K562 (cell line): ENCODE data around the gene SRC. TPM values are rescaled to one million over a fixed set of nuclear protein-coding genes. Genes with fewer than 3 reads are reported as not detected.

Source experiments
- ATAC-seq: fragments of 200-7000 bp; cut with Tn5 transposase; 3 replicates; pipeline ENCODE4 v1.9.1; 2020; ENCODE audit warnings: moderate library complexity
- BruUV-seq: library from RNA; stranded (reverse); fragments of 400-500 nt; replicated peaks from 2 replicates; lab custom pipeline; 2021; lab: Mats Ljungman, UMichigan
- CTCF ChIA-PET: fragments of 300-600 bp; formaldehyde crosslinking; extraction: SDS; loops from one replicate; lab custom pipeline; 2021; ENCODE audit warnings: low intra/inter-chr PET ratio; lab: Yijun Ruan, JAX
- POLR2A ChIA-PET: fragments of 300-600, 350-650 bp; sonication (Branson Sonifier 250); formaldehyde crosslinking; extraction: SDS; loops from one replicate; lab custom pipeline; 2021; ENCODE audit warnings: antibody characterized with exemption, inconsistent platforms; lab: Yijun Ruan, JAX
- DNase-seq, 4 experiments: peaks; one replicate each; pipeline versions ENCODE4 v3.0.0 to v3.0.0-alpha.2; 2011 to 2018; ENCODE audit warnings: low spot score in 3 of 4, mixed read lengths in 3 of 4; ENCODE audit errors: extremely low read depth in 1 of 4
- FAIRE-seq: peaks from 2 replicates; lab custom pipeline; 2011; peaks lifted over from hg19 to GRCh38; lab: Jason Lieb, UNC
- H2AFZ ChIP-seq: 2 replicates; pipeline ENCODE4 v1.6.0; 2011; ENCODE audit warnings: low read depth, low read length, control low read depth, inconsistent platforms
- H3K27ac ChIP-seq: fragments of 200-600 bp; 3 replicates; pipeline ENCODE4 v1.8.0; 2011; ENCODE audit warnings: low read depth, mild to moderate bottlenecking, control low read depth, inconsistent platforms, low read length, moderate library complexity, mixed read lengths; ENCODE audit errors: extremely low read depth
- H3K27me3 ChIP-seq, 2 experiments: fragments of 300-600 bp in 1 of 2; 2 replicates in 1 of 2; 3 replicates in 1 of 2; pipeline versions ENCODE4 v1.6.0 to v1.8.0; 2011; ENCODE audit warnings: inconsistent platforms in 2 of 2, low read length in 2 of 2, mild to moderate bottlenecking in 1 of 2, mixed read lengths in 1 of 2, moderate library complexity in 1 of 2; ENCODE audit not compliant: control insufficient read depth in 2 of 2, insufficient read depth in 2 of 2
- H3K36me3 ChIP-seq: fragments of 300-600 bp; 3 replicates; pipeline ENCODE4 v1.8.0; 2011; ENCODE audit warnings: mild to moderate bottlenecking, low read length, inconsistent platforms; ENCODE audit not compliant: control insufficient read depth, insufficient read depth
- H3K4me1 ChIP-seq, 2 experiments: fragments of 200-600 bp in 1 of 2; replicated peaks in 1 of 2; 2 replicates in 1 of 2; 3 replicates in 1 of 2; pipeline versions ENCODE4 v1.5.1 to v1.8.0; 2011; ENCODE audit warnings: inconsistent platforms in 2 of 2, low read length in 2 of 2, mild to moderate bottlenecking in 1 of 2, mixed read lengths in 1 of 2, moderate library complexity in 1 of 2; ENCODE audit not compliant: control insufficient read depth in 2 of 2, insufficient read depth in 2 of 2
- H3K4me2 ChIP-seq: 2 replicates; pipeline ENCODE4 v1.6.1; 2011; ENCODE audit warnings: low read length, control low read depth, inconsistent platforms, mixed read lengths; ENCODE audit not compliant: insufficient read depth
- H3K4me3 ChIP-seq: fragments of 200-600 bp; sonication (generic), shearing (Covaris generic); 2 replicates; pipeline ENCODE4 v1.5.1; 2016; ENCODE audit warnings: control low read depth, inconsistent platforms
- H3K79me2 ChIP-seq: fragments of 200-600 bp; 3 replicates; pipeline ENCODE4 v1.8.0; 2011; ENCODE audit warnings: low read length, inconsistent platforms; ENCODE audit not compliant: control insufficient read depth, insufficient read depth
- H3K9ac ChIP-seq, 2 experiments: 2 replicates each; pipeline versions ENCODE4 v1.6.0 to v1.6.1; 2011; ENCODE audit warnings: low read depth in 2 of 2, low read length in 2 of 2, control low read depth in 1 of 2, inconsistent platforms in 1 of 2, mild to moderate bottlenecking in 1 of 2, mixed read lengths in 1 of 2; ENCODE audit not compliant: insufficient read depth in 1 of 2
- H3K9me1 ChIP-seq: one replicate; pipeline ENCODE4 v1.6.0; 2011; ENCODE audit warnings: inconsistent platforms, mild to moderate bottlenecking, low read length, moderate library complexity; ENCODE audit not compliant: control insufficient read depth, insufficient read depth
- H3K9me3 ChIP-seq: replicated peaks from 2 replicates; pipeline ENCODE4 v1.5.1; 2011; ENCODE audit warnings: low read depth, low read length, inconsistent platforms; ENCODE audit not compliant: control insufficient read depth, insufficient read depth
- H4K20me1 ChIP-seq: replicated peaks from 2 replicates; pipeline ENCODE4 v1.6.1; 2011; ENCODE audit warnings: low read length, inconsistent platforms, mixed read lengths; ENCODE audit not compliant: control insufficient read depth, insufficient read depth
- ATF7 ChIP-seq: fragments of 450-650 bp; IDR thresholded peaks from 2 replicates; pipeline ENCODE4 v1.7.1; 2014; ENCODE audit warnings: mild to moderate bottlenecking, moderate library complexity
- BCOR ChIP-seq: fragments of 450-650 bp; IDR thresholded peaks from 2 replicates; pipeline ENCODE4 v1.6.1; 2016
- DPF2 ChIP-seq: fragments of 450-650 bp; IDR thresholded peaks from 2 replicates; pipeline ENCODE4 v1.6.1; 2016
- NFE2L1 ChIP-seq: fragments of 450-650 bp; IDR thresholded peaks from 2 replicates; pipeline ENCODE4 v1.6.1; 2016; ENCODE audit warnings: missing genetic modification characterization, low read depth, mild to moderate bottlenecking, missing compliant biosample characterization, moderate library complexity, borderline replicate concordance
- RBM25 ChIP-seq: fragments of 200-400 bp; formaldehyde crosslinking; IDR thresholded peaks from 2 replicates; pipeline ENCODE4 v1.6.1; 2018; ENCODE audit warnings: low read length, low read depth, moderate library complexity; ENCODE audit not compliant: severe bottlenecking
- YY1 ChIP-seq, 3 experiments: IDR thresholded peaks; 2 replicates each; pipeline ENCODE4 v1.6.1; 2011; ENCODE audit warnings: low read length in 2 of 3, mild to moderate bottlenecking in 2 of 3, moderate library complexity in 2 of 3, borderline replicate concordance in 1 of 3, control low read depth in 1 of 3, low read depth in 1 of 3; ENCODE audit not compliant: insufficient read depth in 3 of 3, insufficient replicate concordance in 2 of 3, control insufficient read depth in 1 of 3, insufficient read length in 1 of 3; ENCODE audit errors: extremely low read depth in 1 of 3
- ZNF639 ChIP-seq, 2 experiments: fragments of 200-800 bp in 1 of 2; sonication (Bioruptor generic) in 1 of 2; sonication (generic) in 1 of 2; formaldehyde crosslinking in 1 of 2; IDR thresholded peaks in 1 of 2; conservative IDR thresholded peaks in 1 of 2; 2 replicates each; pipeline versions ENCODE4 v1.5.0 to v1.6.1; 2016 to 2020; ENCODE audit warnings: missing compliant biosample characterization in 1 of 2, missing genetic modification characterization in 1 of 2, missing genetic modification reagents in 1 of 2
- WGBS: fragments of 100-300 bp; shearing (Covaris generic); methylation state at CpG from one replicate; pipeline ENCODE4 v1.1.6; 2016; ENCODE audit warnings: low coverage, mixed read lengths; ENCODE audit not compliant: insufficient coverage; ENCODE audit errors: missing lambda C conversion rate; 5-methylcytosine and 5-hydroxymethylcytosine counted together
- in situ Hi-C: fragments of 300-500 bp; cut with MboI; formaldehyde crosslinking; loops from 4 replicates; pipeline ENCODE4 v1.15.0; 2018; ENCODE audit warnings: inconsistent platforms, mixed read lengths
- intact Hi-C: fragments of 100-400 bp; cut with micrococcal nuclease; formaldehyde crosslinking; loops from 2 replicates; pipeline ENCODE4 v1.14.2; 2022
- polyA plus RNA-seq, 8 experiments: library from polyadenylated mRNA; depleted of rRNA in 4 of 8; stranded (reverse) in 5 of 8; unstranded in 3 of 8; fragments of >200 nt; fragmentation: Nextera tagmentation in 2 of 8; fragmentation: Illumina TruSeq in 1 of 8; extraction: Ambion mirVana in 2 of 8; extraction: Trizol in 1 of 8; gene quantifications; 2 replicates each; pipeline versions ENCODE4 v1.2.1 to v1.2.3, GENCODE V29; 2011 to 2014; ENCODE audit warnings: inconsistent platforms in 1 of 8, missing spikeins in 1 of 8
- total RNA-seq, 7 experiments: library from RNA; depleted of rRNA in 6 of 7; stranded (reverse); fragments of >200 nt in 6 of 7; fragmentation: Illumina TruSeq in 2 of 7; extraction: Trizol in 2 of 7; gene quantifications; 2 replicates each; pipeline versions ENCODE4 v1.2.1 to v1.2.3, GENCODE V29; 2011 to 2021; ENCODE audit warnings: low replicate concordance in 1 of 7

Gene SRC
- total and polyA plus RNA-seq, 9 of the 15 experiments (the other 6 are each of a cell fraction or from before 2014, with no cell fraction given), result 0.06 to 8.5 (median 3.1) TPM

GRCh38 chr20:37351689-37352607 is 6.0 kb downstream of the SRC start:
- Histone ChIP-seq H2AFZ (no peak overlapping the region), H3K4me3 (no peak overlapping the region), H4K20me1 (0 out of 2 replicates have a peak, but pooled peaks cover 2% of the 10 kb centered on the region), H3K79me2 (no peaks in the 10 kb centered on the region), H3K4me1 (peaks cover 0 to 10% of the 10 kb centered on the region in 2 experiments; a peak in 2 of 5 replicates), H3K27ac (no peak overlapping the region), H3K9me3 (no peaks in the 10 kb centered on the region), H3K36me3 (no peaks in the 10 kb centered on the region), H3K27me3 (no peaks in the 10 kb centered on the region), H3K9ac (peak overlapping the region in 1 of 2 experiments; percentile 53; a peak in 1 of 4 replicates), H3K4me2 (no peak overlapping the region), H3K9me1 (no peaks in the 10 kb centered on the region)
- in situ Hi-C loops, result no loop called here
- no peak for ATAC-seq
- no TSS peak for BruUV-seq
- 47% methylated on average over 12 of the region's 12 CpGs for WGBS
- ChIA-PET CTCF (no interaction called here), POLR2A (interaction anchor here (0.6 to 1.3 kb wide), 4 partner anchors 8 to 63 kb away, joined by 3 to 5 read pairs (median 4); partner anchors contain the start of gene MANBAL)
- no peak for DNase-seq
- no peak for TF ChIP-seq ATF7
- TF ChIP-seq RBM25, result peak; percentile 53
- peak; percentile 46; the same call in 1 of the 2 replicates for TF ChIP-seq BCOR
- intact Hi-C loops, result no loop called here
- no peak for FAIRE-seq

GRCh38 chr20:37352608-37352980 is 6.7 kb downstream of the SRC start:
- H3K9me1 ChIP-seq, result no peaks in the 10 kb centered on the region
- no peak for ATAC-seq
- H3K4me2 ChIP-seq, result no peak overlapping the region
- no peaks in the 10 kb centered on the region for H3K9me3 ChIP-seq
- FAIRE-seq, result no peak
- no peak overlapping the region for H3K4me3 ChIP-seq
- CTCF ChIA-PET, result no interaction called here
- 55% methylated on average over 11 of the region's 11 CpGs for whole genome bisulfite sequencing
- H3K9ac ChIP-seq, result peak overlapping the region in 1 of 2 experiments; percentile 75; a peak in 1 of 4 replicates
- no peaks in the 10 kb centered on the region for H3K36me3 ChIP-seq
- no peaks in the 10 kb centered on the region for H3K27me3 ChIP-seq
- no peak overlapping the region for H2AFZ ChIP-seq
- H4K20me1 ChIP-seq, result 0 out of 2 replicates have a peak, but pooled peaks cover 6% of the 10 kb centered on the region
- POLR2A ChIA-PET, result interaction anchor here (0.6 to 0.7 kb wide), 2 partner anchors 9 to 63 kb away, joined by 3 to 5 read pairs; partner anchors contain the start of gene MANBAL
- BruUV-seq, result no TSS peak
- intact Hi-C loops (no loop called here), in situ Hi-C loops (no loop called here)
- H3K27ac ChIP-seq, result no peak overlapping the region
- H3K4me1 ChIP-seq, result peaks cover 0 to 10% of the 10 kb centered on the region in 2 experiments; a peak in 2 of 5 replicates
- no peaks in the 10 kb centered on the region for H3K79me2 ChIP-seq
- no peak for DNase-seq
- TF ChIP-seq DPF2, result no peak
- TF ChIP-seq ZNF639 (CRISPR knock-in tag; conservative IDR thresholded peaks at IDR 0.05 in 1 of 2, IDR thresholded peaks at IDR 0.05 in 1 of 2), result no peak
- TF ChIP-seq NFE2L1, result no peak
- TF ChIP-seq YY1 (IDR thresholded peaks at IDR 0.05; ENCODE audit: borderline replicate concordance in 1 of 3, control insufficient read depth in 1 of 3, extremely low read depth in 1 of 3, insufficient read depth in 3 of 3, insufficient read length in 1 of 3, insufficient replicate concordance in 2 of 3, low read depth in 1 of 3, low read length in 2 of 3), result no peak
